HAP-1 (cell line): ENCODE measurements around the gene U2SURP.

Experiments used
- DNase-seq, 2 experiments: peaks; one replicate each; pipeline ENCODE4 v3.0.0-alpha.2; 2016 to 2020; ENCODE audit warnings: low spot score in 2 of 2
- H3K27me3 ChIP-seq: fragments of 250-450 bp; sonication (Bioruptor Pico); 2 replicates; pipeline ENCODE4 v1.5.1; 2020; ENCODE audit warnings: low read depth, mild to moderate bottlenecking, moderate library complexity
- H3K36me3 ChIP-seq: fragments of 250-450 bp; sonication (Bioruptor Pico); replicated peaks from 2 replicates; pipeline ENCODE4 v1.5.1; 2020; ENCODE audit warnings: mild to moderate bottlenecking
- H3K4me1 ChIP-seq: fragments of 250-450 bp; sonication (Bioruptor Pico); 2 replicates; pipeline ENCODE4 v1.5.1; 2020; ENCODE audit warnings: mild to moderate bottlenecking
- H3K4me3 ChIP-seq: fragments of 250-450 bp; sonication (Bioruptor Pico); 2 replicates; pipeline ENCODE4 v1.5.1; 2020; ENCODE audit warnings: mild to moderate bottlenecking, moderate library complexity
- H3K9me3 ChIP-seq: fragments of 250-450 bp; sonication (Bioruptor Pico); 2 replicates; pipeline ENCODE4 v1.5.1; 2020; ENCODE audit warnings: mild to moderate bottlenecking, moderate library complexity
- in situ Hi-C: fragments of 300-500 bp; cut with MboI; formaldehyde crosslinking; loops from 3 replicates; pipeline ENCODE4 v1.14.3; 2020; ENCODE audit warnings: low sequenced_read_pairs, inconsistent platforms, mixed read lengths

Gene U2SURP

DNA sequence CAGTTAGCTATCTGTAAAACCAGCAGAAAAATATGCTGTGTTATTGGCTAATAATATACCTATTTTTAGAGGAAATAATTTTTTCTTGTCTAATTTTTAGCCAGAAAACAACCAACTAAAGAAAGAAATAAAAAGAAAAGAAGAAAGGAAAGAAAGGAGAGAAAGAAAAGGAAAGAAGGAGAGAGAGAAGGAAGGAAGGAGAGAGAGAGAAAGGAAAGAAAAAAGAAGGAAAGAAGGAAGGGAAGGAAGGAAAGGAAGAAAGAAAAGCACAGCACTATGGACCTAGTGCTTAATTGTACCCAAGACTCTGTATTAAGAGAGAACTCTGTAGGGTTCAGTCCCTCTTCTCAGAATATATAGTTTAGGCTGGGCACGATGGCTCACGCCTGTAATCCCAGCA is 34.6 kb upstream of the U2SURP start:
- no peaks in the 10 kb centered on the region for H3K36me3 ChIP-seq
- peaks cover 3% of the 10 kb centered on the region; the same call in 1 of the 2 replicates for H3K4me1 ChIP-seq
- in situ Hi-C loops: no loop called here
- H3K27me3 ChIP-seq: peaks cover 3% of the 10 kb centered on the region; the same call in 1 of the 2 replicates
- no peak for DNase-seq
- no peak overlapping the region for H3K4me3 ChIP-seq
- H3K9me3 ChIP-seq: no peaks in the 10 kb centered on the region

DNA sequence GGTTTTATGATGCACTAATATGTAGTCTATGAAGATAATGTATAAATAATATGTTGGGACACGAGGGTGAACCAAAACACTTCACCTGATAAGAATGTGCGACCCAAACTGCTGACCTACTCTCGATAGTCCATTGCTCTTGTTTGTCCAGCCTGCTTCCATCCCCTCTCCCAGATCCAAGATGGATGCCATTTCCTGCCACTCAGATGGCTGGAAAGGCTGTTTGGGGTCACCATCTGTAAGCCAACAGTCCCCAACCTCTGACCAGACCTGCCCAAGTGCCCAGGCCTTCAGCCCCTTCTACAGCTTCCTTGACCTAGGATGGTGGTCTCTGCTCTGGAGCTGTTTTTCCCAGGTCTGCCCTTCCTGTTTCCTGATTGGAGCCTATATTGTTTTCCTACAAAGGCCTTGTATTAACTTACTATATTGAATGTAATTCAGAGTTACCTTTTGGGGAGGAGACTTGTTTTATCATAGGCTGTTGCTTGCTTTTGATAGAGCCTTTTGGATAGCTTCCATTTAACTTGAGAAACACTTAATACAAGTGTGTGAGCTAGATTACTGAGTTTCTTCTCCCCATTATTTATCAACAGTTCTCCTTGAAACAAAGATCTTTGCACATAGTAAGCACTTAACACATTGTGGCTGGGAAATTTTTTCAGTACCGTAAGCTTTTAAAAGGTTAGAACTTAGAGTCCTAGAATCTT is 32.9 kb upstream of the U2SURP start:
- Histone ChIP-seq H3K9me3 (no peaks in the 10 kb centered on the region), H3K27me3 (peaks cover 3% of the 10 kb centered on the region; the same call in 1 of the 2 replicates), H3K4me1 (peaks cover 6% of the 10 kb centered on the region; the same call in 1 of the 2 replicates), H3K4me3 (no peak overlapping the region), H3K36me3 (no peaks in the 10 kb centered on the region)
- DNase-seq: no peak
- in situ Hi-C loops: no loop called here

DNA sequence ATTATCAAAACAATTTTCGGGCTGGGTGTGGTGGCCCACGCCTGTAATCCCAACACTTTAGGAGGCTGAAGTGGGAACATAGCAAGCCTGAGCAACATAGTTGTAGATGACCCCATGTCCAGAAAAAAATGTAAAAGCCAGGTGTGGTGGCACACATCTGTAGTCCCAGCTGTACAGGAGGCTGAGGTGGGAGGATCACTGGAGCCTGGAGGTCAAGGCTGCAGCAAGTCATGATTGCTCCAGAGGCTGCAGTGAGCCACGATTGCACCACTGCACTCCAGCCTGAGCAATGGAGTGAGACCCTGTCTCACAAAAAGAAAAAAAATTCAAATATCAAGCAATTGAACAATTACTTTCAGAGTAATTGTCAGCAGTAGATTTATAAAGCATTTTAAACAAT is 29.9 kb upstream of the U2SURP start:
- in situ Hi-C loops: no loop called here
- Histone ChIP-seq H3K36me3 (no peaks in the 10 kb centered on the region), H3K4me3 (no peak overlapping the region), H3K27me3 (no peaks in the 10 kb centered on the region), H3K4me1 (peaks cover 6% of the 10 kb centered on the region; the same call in 1 of the 2 replicates), H3K9me3 (no peaks in the 10 kb centered on the region)
- no peak for DNase-seq

DNA sequence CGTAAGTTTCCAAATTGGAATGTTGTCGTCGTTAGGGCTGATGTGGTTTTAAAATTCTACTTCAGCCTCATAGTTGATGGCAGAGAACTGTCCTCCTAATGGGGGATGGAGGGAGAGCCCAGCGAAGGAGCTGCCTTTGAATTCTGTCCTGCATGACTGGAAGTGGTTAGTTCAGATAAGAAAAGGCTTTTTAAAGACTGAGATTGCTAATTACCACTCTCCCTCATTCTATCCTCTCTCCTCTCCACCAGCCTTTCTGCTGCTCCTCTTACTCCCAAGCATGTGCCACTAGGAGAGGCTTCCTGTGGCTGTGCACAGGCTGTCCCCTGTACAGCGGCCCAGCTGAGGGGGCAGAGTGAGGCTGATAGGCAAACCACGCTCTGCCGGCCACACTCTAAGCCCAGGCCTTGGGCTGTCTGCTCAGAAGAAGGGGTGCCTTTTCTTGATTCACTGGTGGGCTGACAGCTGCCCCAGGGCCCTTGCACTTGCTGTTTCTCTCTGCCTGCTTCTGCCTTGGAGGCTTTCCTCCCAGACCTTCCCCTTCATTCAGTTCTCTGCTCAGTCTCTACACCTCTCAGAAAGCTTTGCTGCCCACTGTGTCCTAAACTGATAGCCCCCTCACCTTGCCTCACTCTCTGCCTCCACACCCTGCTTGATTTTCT is 29.1 kb upstream of the U2SURP start:
- DNase-seq: no peak
- no peaks in the 10 kb centered on the region for H3K36me3 ChIP-seq
- H3K4me3 ChIP-seq: no peak overlapping the region
- H3K9me3 ChIP-seq: no peaks in the 10 kb centered on the region
- H3K4me1 ChIP-seq: peaks cover 6% of the 10 kb centered on the region; the same call in 1 of the 2 replicates
- in situ Hi-C loops: no loop called here
- no peaks in the 10 kb centered on the region for H3K27me3 ChIP-seq

DNA sequence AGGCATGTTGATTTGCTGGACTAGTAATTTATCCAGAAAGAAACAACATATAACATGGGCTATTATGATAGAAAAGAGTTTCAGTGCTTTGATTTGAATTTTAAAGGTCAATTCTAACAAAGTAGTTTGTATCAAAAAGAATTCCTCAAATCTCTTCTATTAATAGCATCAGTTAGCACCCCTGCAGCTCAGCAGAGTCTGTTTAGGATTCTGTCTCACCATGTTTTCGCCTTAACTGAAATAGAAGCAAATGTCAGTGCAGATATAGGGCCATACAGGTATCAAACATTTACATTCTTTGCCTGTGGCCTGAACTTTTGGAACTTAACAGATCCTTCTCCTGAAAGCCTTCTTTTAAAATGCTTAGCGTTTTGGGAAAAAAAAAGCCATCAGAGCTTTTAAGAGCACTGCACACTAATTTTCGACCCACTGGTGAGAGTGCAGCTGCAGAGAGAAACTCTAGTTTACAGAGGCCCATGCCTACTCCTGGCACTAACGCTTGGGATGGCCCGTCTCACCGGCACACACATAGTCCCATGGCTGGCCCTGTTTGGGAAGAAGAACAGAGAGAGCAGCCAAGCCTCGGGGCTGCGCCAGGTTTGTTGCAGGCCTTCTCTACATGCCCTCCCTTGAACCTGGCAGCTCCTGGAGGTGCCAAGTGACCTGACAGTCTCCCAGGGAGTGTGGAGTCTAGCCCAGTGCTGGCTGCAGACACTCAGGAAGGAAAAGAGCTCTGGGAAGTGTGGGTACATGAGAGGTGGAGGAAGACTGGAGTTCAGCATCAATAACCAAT is 28.0 kb upstream of the U2SURP start:
- H3K27me3 ChIP-seq: no peaks in the 10 kb centered on the region
- H3K4me3 ChIP-seq: no peak overlapping the region
- no peak for DNase-seq
- H3K4me1 ChIP-seq: peaks cover 6% of the 10 kb centered on the region; the same call in 1 of the 2 replicates
- in situ Hi-C loops: no loop called here
- no peaks in the 10 kb centered on the region for H3K9me3 ChIP-seq
- H3K36me3 ChIP-seq: no peaks in the 10 kb centered on the region

DNA sequence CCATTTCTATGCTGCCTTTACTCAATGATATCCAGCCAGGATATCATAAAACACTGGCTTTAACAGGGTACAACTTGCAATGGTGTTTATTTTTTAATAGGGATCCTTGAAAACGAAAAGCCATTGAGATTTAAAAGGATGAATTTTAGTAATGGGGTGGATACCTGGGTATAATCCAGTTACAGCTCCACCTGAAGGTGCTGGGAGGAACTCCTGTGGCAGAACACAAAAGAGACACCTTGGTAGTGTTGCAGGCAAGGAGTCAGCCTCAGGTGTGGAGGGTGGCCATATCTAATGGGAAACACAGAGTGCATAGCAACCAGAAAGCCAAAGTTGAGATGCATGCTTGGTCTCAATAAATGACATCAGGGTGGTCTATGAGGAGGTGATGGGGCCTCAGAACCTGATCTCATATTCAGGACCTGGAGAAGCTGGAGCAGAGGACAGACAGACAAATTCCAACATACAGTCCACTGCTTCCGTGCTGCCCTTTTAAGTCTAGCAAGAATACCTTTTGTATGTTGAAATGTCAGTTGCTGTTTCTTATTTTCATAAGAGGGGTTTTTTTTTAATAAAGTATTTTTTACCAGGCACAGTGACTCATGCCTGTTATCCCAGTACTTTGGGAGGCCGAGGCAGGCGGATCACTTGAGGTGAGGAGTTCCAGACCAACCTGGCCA is 25.9 kb upstream of the U2SURP start:
- Histone ChIP-seq H3K36me3 (no peaks in the 10 kb centered on the region), H3K4me3 (no peak overlapping the region), H3K4me1 (0 out of 2 replicates have a peak, but pooled peaks cover 3% of the 10 kb centered on the region), H3K27me3 (no peaks in the 10 kb centered on the region), H3K9me3 (no peaks in the 10 kb centered on the region)
- in situ Hi-C loops: no loop called here
- DNase-seq: no peak

DNA sequence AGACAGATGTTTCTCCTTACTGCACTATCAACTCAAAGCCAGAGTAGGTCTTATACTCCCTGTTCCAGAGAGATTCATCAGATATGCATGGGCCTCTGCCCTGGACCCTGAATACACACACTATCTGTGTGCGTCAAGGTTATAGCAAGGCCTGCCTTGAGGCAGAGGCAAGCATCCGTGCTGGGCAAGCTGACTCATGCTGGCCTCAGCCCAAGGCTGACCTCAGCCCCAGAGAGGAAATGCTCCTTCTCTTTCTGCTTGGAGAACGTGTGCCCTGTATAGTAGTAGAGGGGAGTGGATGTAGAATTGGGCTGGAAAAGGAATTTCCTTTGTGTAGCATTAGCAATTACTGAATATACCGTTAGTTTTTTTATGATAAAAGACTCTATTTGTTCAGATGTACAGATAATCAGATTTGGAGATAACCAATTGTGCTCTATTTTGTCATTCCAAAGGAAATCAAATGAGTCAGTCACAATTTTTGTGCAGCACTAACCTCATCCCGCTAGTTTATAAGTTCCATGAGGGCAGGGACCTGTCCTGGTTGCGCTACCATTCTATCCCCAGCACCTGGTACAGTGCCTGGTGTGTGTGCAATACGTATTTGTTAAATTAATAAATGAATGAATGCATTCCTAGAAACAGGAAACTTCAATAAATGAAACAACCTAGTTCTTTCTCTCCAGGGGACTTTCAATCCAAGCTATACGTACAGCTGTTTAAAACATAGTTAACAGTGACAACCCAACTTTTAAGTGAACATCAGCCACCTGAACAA is 24.6 kb upstream of the U2SURP start:
- Histone ChIP-seq H3K4me3 (no peak overlapping the region), H3K27me3 (no peaks in the 10 kb centered on the region), H3K9me3 (no peaks in the 10 kb centered on the region), H3K4me1 (peaks cover 15% of the 10 kb centered on the region; the same call in 1 of the 2 replicates), H3K36me3 (no peaks in the 10 kb centered on the region)
- no peak for DNase-seq
- in situ Hi-C loops: no loop called here

DNA sequence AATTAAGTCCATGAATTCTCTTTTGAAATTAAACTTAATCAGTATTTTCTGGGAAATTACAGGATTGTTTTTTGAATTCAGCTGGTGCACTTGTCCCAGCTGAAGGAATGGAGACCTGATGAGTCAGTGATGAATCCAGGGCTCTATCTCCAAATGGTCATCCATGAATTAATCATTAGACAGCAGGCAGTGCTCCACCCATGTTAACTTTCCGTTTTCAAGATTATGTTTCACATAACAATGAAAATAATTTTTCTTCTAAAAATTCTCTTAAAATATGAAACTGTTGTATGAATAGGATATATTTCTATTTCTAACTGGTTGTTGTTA is 24.0 kb upstream of the U2SURP start:
- H3K4me1 ChIP-seq: peaks cover 19% of the 10 kb centered on the region; the same call in 1 of the 2 replicates
- no peaks in the 10 kb centered on the region for H3K27me3 ChIP-seq
- in situ Hi-C loops: no loop called here
- no peak for DNase-seq
- H3K36me3 ChIP-seq: no peaks in the 10 kb centered on the region
- H3K9me3 ChIP-seq: no peaks in the 10 kb centered on the region
- no peak overlapping the region for H3K4me3 ChIP-seq

DNA sequence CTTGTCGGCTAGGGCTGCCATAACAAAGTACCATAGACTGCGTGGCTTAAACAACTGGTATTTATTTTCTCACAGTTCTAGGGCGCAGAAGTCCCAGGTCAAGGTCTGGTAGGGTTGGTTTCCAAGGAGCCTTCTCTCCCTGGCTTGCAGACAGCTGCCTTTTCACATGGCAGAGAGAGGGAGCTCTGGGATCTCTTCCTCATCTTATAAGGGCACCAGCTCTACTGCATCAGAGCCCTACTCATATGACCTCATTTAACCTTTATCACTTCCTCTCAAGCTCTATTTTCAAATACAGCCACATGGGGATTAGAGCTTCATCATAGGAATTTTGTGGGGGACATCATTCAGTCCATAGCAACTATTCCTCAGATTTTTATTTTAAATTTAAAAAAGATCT is 20.3 kb upstream of the U2SURP start:
- Histone ChIP-seq H3K9me3 (no peaks in the 10 kb centered on the region), H3K4me1 (peaks cover 16% of the 10 kb centered on the region; the same call in 1 of the 2 replicates), H3K36me3 (no peaks in the 10 kb centered on the region), H3K27me3 (no peaks in the 10 kb centered on the region), H3K4me3 (no peak overlapping the region)
- no peak for DNase-seq
- in situ Hi-C loops: no loop called here

DNA sequence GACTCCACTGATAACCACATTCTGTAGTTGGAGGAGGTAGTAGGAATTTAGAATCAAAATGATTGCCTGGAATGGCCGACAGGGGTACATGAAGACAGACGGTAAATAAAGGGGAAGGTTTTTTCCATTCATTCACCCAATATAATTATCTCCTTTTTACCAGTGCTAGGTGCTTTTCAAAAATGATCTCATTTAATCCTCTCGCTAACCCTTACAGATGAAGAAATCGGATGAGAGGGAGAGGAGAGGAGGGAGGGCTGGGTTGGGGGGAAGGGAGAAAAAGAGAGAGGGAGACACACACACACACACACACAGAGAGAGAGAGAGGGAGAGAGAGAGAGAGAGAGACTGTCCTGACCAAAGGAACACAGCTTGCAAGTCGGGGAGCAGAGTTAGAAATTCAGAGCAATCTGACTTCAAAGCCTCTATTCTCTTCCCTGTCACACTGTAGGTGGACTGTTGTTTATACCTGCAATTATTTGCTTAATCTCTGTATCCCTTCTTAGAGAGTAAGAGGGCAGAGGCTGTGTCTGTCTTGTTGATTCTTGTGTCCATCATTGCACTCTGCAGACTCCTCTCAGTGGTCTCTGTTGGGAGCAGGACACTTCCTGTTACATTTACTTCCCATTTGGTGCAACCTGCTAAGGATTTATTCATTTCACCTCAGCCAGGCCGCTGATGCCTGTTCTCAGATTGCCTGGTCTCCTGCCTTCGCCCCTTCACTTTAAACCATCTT is 19.2 kb upstream of the U2SURP start:
- Histone ChIP-seq H3K36me3 (no peaks in the 10 kb centered on the region), H3K27me3 (no peaks in the 10 kb centered on the region), H3K4me3 (no peak overlapping the region), H3K4me1 (peaks cover 16% of the 10 kb centered on the region; the same call in 1 of the 2 replicates), H3K9me3 (no peaks in the 10 kb centered on the region)
- no peak for DNase-seq
- in situ Hi-C loops: no loop called here

DNA sequence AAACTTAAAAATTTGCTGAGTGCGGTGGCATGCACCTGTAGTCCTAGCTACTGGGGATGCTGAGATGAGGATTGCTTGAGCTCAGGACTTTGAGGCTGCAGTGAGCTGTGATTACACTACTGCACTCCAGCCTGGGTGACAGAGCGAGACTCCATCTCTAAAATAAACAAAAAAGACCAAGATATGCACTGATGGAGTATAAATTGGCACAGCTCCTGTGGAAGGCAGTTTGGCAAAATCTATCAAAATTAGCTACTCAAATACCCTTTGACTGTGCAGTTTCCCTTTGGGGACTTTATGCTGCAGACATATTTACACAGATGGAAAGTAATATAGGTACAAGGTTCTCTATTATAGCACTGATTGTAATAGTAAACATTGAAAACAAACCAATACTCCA is 18.1 kb upstream of the U2SURP start:
- peaks cover 16% of the 10 kb centered on the region; the same call in 1 of the 2 replicates for H3K4me1 ChIP-seq
- in situ Hi-C loops: no loop called here
- H3K27me3 ChIP-seq: no peaks in the 10 kb centered on the region
- no peak for DNase-seq
- H3K4me3 ChIP-seq: no peak overlapping the region
- no peaks in the 10 kb centered on the region for H3K36me3 ChIP-seq
- no peaks in the 10 kb centered on the region for H3K9me3 ChIP-seq

DNA sequence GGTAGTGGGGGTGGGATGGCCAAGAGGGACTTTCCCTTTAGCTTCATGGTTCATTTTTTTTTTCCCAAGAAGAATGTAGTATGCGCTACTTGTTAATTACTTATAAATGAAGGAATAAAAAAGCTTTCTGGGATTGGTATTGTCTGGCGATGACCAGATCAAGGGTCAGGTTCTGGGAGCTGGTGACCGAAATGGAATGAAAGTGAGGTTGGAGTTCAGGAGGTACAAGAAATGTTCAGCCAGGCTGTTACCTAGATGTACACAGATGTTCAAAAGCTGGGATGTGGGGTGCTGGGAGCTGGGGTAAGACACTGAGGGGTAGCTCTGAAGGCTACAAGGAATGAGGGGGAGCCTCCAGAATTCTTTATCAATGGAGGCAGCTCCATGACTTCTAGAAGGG is 17.1 kb upstream of the U2SURP start:
- Histone ChIP-seq H3K9me3 (no peaks in the 10 kb centered on the region), H3K4me3 (no peak overlapping the region), H3K4me1 (peaks cover 16% of the 10 kb centered on the region; the same call in 1 of the 2 replicates), H3K36me3 (no peaks in the 10 kb centered on the region), H3K27me3 (no peaks in the 10 kb centered on the region)
- in situ Hi-C loops: no loop called here
- no peak for DNase-seq
